ENCODE data around the gene AK2.

Gene AK2

DNA sequence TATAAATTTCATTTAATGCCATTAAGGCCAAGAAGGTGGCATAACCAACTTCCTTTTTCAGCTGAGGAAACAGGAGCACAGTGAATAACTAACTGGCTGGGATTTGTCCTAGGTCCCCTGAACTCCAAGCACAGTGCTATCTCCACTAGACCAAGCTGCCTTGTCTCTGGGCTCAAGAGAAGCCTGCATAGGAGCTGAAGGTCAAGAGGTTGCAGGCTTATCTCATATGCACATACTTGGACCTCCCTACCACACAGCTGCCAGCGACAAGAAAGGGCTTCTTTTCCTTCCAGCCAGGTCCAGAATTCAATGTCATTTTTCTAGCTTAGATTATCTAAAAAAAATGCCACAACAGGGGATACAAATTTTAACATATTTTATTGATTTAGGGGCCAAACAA lies 27.1 kb downstream of the AK2 start (continued):
- TF ChIP-seq, protein P1, sequence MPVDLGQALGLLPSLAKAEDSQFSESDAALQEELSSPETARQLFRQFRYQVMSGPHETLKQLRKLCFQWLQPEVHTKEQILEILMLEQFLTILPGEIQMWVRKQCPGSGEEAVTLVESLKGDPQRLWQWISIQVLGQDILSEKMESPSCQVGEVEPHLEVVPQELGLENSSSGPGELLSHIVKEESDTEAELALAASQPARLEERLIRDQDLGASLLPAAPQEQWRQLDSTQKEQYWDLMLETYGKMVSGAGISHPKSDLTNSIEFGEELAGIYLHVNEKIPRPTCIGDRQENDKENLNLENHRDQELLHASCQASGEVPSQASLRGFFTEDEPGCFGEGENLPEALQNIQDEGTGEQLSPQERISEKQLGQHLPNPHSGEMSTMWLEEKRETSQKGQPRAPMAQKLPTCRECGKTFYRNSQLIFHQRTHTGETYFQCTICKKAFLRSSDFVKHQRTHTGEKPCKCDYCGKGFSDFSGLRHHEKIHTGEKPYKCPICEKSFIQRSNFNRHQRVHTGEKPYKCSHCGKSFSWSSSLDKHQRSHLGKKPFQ (tag by site-specific recombination; IDR thresholded peaks at IDR 0.05) = no peak
- TF ChIP-seq SP3 (tag by site-specific recombination; IDR thresholded peaks at IDR 0.05) (no peak), ZSCAN16 (tag by site-specific recombination; IDR thresholded peaks at IDR 0.05) (no peak), ZNF292 (tag by site-specific recombination; IDR thresholded peaks at IDR 0.05; ENCODE audit: borderline replicate concordance, low read depth) (no peak)
- TF ChIP-seq, protein P2, sequence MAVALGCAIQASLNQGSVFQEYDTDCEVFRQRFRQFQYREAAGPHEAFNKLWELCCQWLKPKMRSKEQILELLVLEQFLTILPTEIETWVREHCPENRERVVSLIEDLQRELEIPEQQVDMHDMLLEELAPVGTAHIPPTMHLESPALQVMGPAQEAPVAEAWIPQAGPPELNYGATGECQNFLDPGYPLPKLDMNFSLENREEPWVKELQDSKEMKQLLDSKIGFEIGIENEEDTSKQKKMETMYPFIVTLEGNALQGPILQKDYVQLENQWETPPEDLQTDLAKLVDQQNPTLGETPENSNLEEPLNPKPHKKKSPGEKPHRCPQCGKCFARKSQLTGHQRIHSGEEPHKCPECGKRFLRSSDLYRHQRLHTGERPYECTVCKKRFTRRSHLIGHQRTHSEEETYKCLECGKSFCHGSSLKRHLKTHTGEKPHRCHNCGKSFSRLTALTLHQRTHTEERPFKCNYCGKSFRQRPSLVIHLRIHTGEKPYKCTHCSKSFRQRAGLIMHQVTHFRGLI (tag by site-specific recombination; IDR thresholded peaks at IDR 0.05) = no peak

DNA sequence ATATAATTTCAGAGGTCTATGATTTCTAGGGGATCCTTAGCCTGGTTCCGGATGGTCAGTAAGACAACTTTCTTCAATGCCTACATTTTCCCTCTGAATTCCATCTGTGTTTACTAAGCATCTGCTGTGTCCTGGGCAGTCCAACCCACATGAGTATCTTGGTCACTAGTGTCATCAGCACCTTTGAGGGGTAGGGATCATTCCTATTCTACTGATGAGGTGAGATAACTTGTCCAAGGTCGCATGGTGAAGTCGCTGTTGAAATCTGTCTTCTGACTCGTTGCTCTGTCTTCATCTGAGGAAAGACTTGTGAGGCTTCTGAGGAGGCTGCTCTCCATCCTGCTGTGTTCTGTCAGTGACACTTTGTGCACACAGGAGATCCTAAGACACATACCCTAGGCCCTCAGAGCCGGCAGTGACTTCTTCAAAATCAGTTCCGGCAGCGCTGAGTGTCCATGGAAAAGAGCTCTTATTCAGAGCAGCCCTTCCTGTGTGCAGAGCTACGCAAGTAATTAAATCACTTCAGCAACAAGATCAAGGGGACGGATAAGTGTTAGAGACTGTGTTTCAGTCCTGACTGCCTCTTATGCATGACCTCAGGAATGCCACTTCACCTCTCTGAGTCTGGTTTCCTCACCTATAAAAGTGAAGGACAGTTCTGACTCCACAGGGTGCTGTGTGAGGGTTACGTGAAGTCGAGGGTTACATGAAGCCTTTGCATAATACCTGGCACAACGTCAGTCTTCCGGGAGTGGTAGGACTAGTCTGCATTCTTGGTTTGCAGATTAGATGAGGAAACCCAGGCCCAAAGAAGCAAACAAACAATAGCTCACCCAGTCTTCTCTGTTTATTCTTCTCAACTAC lies 28.4 kb downstream of the AK2 start:
- Histone ChIP-seq H3K9me3 (ENCODE audit: control insufficient read depth, insufficient read depth, low read depth, low read length) (no peaks in the 10 kb centered on the region), H3K4me1 (ENCODE audit: control insufficient read depth, insufficient read depth, low read length) (peaks cover 3% of the 10 kb centered on the region; the same call in 1 of the 2 replicates), H3K36me3 (ENCODE audit: control insufficient read depth in 2 of 2, insufficient read depth in 1 of 2, low read length in 2 of 2) (peaks cover 20 to 69% of the 10 kb centered on the region in 2 experiments), H3K4me3 (ENCODE audit: low read depth, low read length) (no peak overlapping the region), H3K27ac (ENCODE audit: extremely low read depth, low read depth, low read length) (no peak overlapping the region)
- POLR2A ChIA-PET = interaction anchor here (1.0 to 1.7 kb wide), 3 partner anchors 16 to 45 kb away, joined by 3 to 4 read pairs (median 3); no protein-coding TSS in a partner anchor
- TF ChIP-seq ZNF664 (tag by site-specific recombination; IDR thresholded peaks at IDR 0.05) (0 out of 2 replicates have a peak, but pooled peaks have one; percentile 32), ZBTB20 (tag by site-specific recombination; IDR thresholded peaks at IDR 0.05) (no peak), ZNF138 (tag by site-specific recombination; IDR thresholded peaks at IDR 0.05; ENCODE audit: borderline replicate concordance) (no peak), ZNF610 (tag by site-specific recombination; IDR thresholded peaks at IDR 0.05; ENCODE audit: borderline replicate concordance) (no peak)
- TF ChIP-seq, protein P3, sequence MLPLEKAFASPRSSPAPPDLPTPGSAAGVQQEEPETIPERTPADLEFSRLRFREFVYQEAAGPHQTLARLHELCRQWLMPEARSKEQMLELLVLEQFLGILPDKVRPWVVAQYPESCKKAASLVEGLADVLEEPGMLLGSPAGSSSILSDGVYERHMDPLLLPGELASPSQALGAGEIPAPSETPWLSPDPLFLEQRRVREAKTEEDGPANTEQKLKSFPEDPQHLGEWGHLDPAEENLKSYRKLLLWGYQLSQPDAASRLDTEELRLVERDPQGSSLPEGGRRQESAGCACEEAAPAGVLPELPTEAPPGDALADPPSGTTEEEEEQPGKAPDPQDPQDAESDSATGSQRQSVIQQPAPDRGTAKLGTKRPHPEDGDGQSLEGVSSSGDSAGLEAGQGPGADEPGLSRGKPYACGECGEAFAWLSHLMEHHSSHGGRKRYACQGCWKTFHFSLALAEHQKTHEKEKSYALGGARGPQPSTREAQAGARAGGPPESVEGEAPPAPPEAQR (tag by site-specific recombination; IDR thresholded peaks at IDR 0.05) = no peak
- CTCF ChIA-PET = interaction anchor here (0.6 to 7.0 kb wide), 12 partner anchors 13 to 1353 kb away, joined by 3 to 71 read pairs (median 3); no protein-coding TSS in a partner anchor

DNA sequence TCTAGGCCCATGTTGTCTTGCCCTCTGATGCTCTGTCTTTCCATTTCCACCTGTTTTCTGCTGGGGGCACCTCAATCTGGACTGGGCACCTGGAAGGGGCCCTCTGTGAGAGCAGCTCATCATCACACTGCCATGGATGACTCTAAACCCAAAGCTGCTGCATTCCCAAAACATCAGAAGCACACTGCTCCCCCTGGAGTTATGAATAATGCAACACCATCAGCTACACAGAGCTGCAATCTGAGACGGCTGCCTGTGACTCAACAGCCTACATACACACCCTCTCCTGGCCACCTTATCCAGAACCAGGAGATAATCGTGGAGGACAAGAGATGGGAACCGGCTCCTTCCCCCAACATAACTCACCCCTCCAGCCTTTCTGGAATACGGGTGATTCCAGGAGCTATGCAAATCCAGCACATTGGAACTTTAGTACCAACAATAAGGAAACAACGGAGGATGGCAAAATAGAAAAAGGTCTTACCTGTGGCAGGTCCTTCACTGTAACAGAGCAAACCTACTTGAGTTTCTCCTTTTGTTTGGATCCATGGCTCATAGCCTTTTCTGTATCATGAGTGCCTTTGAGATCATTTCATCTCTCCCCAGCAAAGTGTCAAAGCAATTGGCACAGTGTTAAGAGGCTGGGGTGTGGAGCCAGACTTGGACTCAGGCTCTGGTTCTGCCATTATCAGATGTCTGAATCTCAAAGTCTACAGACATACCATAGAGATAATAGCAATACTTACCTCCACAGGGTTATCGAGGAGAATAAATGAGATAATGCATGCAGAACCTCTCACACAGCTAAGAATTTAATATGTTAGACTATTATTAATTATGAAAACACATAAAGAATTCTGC lies 29.3 kb downstream of the AK2 start:
- ChIA-PET POLR2A (interaction anchor here (0.5 to 1.4 kb wide), 5 partner anchors 15 to 175 kb away, joined by 3 to 5 read pairs (median 4); partner anchors contain the start of gene RNF19B), CTCF (interaction anchor here (0.6 to 7.0 kb wide), 15 partner anchors 13 to 607 kb away, joined by 3 to 71 read pairs (median 4); no protein-coding TSS in a partner anchor)
- Histone ChIP-seq H3K4me1 (ENCODE audit: control insufficient read depth, insufficient read depth, low read length) (peaks cover 3% of the 10 kb centered on the region; the same call in 1 of the 2 replicates), H3K27ac (ENCODE audit: extremely low read depth, low read depth, low read length) (no peak overlapping the region), H3K36me3 (ENCODE audit: control insufficient read depth in 2 of 2, insufficient read depth in 1 of 2, low read length in 2 of 2) (peaks cover 11 to 64% of the 10 kb centered on the region in 2 experiments), H3K9me3 (ENCODE audit: control insufficient read depth, insufficient read depth, low read depth, low read length) (no peaks in the 10 kb centered on the region), H3K4me3 (ENCODE audit: low read depth, low read length) (no peak overlapping the region)
- peak; percentile 66 for TF ChIP-seq SCRT2 (tag by site-specific recombination; IDR thresholded peaks at IDR 0.05)
- TF ChIP-seq ZNF114 (tag by site-specific recombination; IDR thresholded peaks at IDR 0.05) = no peak
- TF ChIP-seq ZBTB20 (tag by site-specific recombination; IDR thresholded peaks at IDR 0.05) = no peak
- no peak for TF ChIP-seq ZNF843 (tag by site-specific recombination; IDR thresholded peaks at IDR 0.05)
- no peak for TF ChIP-seq ZNF112 (tag by site-specific recombination; IDR thresholded peaks at IDR 0.05)
- TF ChIP-seq, protein P4, sequence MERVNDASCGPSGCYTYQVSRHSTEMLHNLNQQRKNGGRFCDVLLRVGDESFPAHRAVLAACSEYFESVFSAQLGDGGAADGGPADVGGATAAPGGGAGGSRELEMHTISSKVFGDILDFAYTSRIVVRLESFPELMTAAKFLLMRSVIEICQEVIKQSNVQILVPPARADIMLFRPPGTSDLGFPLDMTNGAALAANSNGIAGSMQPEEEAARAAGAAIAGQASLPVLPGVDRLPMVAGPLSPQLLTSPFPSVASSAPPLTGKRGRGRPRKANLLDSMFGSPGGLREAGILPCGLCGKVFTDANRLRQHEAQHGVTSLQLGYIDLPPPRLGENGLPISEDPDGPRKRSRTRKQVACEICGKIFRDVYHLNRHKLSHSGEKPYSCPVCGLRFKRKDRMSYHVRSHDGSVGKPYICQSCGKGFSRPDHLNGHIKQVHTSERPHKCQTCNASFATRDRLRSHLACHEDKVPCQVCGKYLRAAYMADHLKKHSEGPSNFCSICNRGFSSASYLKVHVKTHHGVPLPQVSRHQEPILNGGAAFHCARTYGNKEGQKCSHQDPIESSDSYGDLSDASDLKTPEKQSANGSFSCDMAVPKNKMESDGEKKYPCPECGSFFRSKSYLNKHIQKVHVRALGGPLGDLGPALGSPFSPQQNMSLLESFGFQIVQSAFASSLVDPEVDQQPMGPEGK (tag by site-specific recombination; IDR thresholded peaks at IDR 0.05) = no peak
- TF ChIP-seq, protein P5, sequence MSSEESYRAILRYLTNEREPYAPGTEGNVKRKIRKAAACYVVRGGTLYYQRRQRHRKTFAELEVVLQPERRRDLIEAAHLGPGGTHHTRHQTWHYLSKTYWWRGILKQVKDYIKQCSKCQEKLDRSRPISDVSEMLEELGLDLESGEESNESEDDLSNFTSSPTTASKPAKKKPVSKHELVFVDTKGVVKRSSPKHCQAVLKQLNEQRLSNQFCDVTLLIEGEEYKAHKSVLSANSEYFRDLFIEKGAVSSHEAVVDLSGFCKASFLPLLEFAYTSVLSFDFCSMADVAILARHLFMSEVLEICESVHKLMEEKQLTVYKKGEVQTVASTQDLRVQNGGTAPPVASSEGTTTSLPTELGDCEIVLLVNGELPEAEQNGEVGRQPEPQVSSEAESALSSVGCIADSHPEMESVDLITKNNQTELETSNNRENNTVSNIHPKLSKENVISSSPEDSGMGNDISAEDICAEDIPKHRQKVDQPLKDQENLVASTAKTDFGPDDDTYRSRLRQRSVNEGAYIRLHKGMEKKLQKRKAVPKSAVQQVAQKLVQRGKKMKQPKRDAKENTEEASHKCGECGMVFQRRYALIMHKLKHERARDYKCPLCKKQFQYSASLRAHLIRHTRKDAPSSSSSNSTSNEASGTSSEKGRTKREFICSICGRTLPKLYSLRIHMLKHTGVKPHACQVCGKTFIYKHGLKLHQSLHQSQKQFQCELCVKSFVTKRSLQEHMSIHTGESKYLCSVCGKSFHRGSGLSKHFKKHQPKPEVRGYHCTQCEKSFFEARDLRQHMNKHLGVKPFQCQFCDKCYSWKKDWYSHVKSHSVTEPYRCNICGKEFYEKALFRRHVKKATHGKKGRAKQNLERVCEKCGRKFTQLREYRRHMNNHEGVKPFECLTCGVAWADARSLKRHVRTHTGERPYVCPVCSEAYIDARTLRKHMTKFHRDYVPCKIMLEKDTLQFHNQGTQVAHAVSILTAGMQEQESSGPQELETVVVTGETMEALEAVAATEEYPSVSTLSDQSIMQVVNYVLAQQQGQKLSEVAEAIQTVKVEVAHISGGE (tag by site-specific recombination; conservative IDR thresholded peaks at IDR 0.05; ENCODE audit: low read depth) = no peak
- TF ChIP-seq ZNF266 (tag by site-specific recombination; IDR thresholded peaks at IDR 0.05; ENCODE audit: low read depth) = no peak
- TF ChIP-seq ZNF10 (tag by site-specific recombination; IDR thresholded peaks at IDR 0.05) = no peak

All from HEK293 (cell line).